Activated CD4-positive, alpha-beta T cell treated with anti-CD3 and anti-CD28 coated beads for 36 hours (primary cell): ENCODE results near the gene CHIT1. TPM values are rescaled to one million over a fixed set of nuclear protein-coding genes. Genes with fewer than 3 reads are reported as not detected.
"Not testable (repeated sequence)": the region's sequence is repeated elsewhere in the genome, so short reads cannot be mapped to it uniquely, and the experiment has no call there.

Experiments used
- ATAC-seq: fragments of 200-7000 bp; cut with Tn5 transposase; one replicate; pipeline ENCODE4 v1.10.0; 2021; ENCODE audit warnings: mild to moderate bottlenecking, moderate library complexity
- CTCF ChIA-PET: fragments of 350-600 bp; sonication (Branson Sonifier 250); formaldehyde crosslinking; loops from one replicate; lab custom pipeline; 2021; ENCODE audit warnings: antibody characterized with exemption; lab: Charles Lee
- POLR2A ChIA-PET: fragments of 350-600 bp; sonication (Branson Sonifier 250); formaldehyde crosslinking; loops from one replicate; lab custom pipeline; 2021; ENCODE audit warnings: antibody characterized with exemption, inconsistent platforms; lab: Charles Lee
- DNase-seq: peaks from one replicate; pipeline ENCODE4 v3.0.0-alpha.2; 2020
- H3K27ac Mint-ChIP-seq: one replicate; pipeline ENCODE4 v1.8.0; 2021; ENCODE audit warnings: mixed read lengths
- H3K27me3 Mint-ChIP-seq: one replicate; pipeline ENCODE4 v1.8.0; 2021; ENCODE audit warnings: mixed read lengths
- H3K36me3 Mint-ChIP-seq: one replicate; pipeline ENCODE4 v1.8.0; 2021; ENCODE audit warnings: low read depth, mixed read lengths
- H3K4me1 Mint-ChIP-seq: one replicate; pipeline ENCODE4 v1.8.0; 2021; ENCODE audit warnings: mixed read lengths
- H3K4me3 Mint-ChIP-seq: one replicate; pipeline ENCODE4 v1.8.0; 2021; ENCODE audit warnings: mild to moderate bottlenecking, moderate library complexity, mixed read lengths
- H3K9me3 Mint-ChIP-seq: one replicate; pipeline ENCODE4 v1.8.0; 2021; ENCODE audit warnings: low read depth, mixed read lengths
- intact Hi-C, 2 experiments: fragments of 100-400 bp; cut with DNase I in 1 of 2; cut with micrococcal nuclease in 1 of 2; formaldehyde crosslinking; loops; one replicate each; pipeline versions ENCODE4 v1.14.2 to v1.15.1; 2022 to 2024; cut with DNase I, micrococcal nuclease
- total RNA-seq, 2 experiments: library from RNA; stranded (reverse); gene quantifications; one replicate each; pipeline ENCODE4 v1.2.3, GENCODE V29; 2021

Gene CHIT1
- total RNA-seq, 2 experiments from 2014 or later: 0.63 to 0.80 TPM

DNA sequence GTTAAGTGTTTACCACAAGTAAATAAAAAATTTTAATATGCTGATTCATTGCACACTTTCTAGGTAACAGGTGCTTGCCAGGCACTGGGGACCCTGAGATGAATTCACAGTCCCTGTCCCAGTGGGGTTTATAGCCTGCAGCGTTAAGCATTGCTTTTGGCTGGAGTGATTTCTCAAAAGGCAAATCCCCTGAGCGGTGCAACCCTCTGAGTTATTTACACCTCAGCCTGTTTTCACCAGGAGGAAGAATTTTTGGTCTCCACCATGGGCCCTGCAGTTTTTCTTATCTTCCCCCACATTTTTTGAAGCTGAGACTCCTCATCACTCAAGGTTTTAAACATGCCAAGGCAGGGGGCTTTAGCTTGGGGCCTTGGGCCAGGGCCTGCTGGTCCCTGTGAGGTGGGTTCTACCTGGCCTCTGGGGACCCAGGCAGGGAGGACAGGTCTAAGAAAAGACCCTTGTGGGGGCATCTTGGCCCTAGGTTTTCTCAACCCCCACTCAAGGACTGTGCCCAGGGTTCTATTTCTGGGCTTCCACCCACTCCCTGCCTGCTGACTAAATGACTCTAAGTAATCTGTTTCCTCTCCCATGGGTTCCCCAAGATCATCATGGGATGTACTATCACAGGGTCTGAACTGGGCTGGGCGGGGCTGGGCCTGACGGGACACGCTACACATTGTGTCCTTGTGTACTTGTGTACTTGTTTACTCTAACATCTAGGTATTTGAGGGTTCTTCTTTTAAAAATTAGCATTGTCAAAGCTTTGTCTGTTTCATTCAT lies 10.2 kb upstream of the CHIT1 start:
- DNase-seq (no peak), ATAC-seq (no peak)
- Mint-ChIP-seq H3K36me3 (peaks cover 6% of the 10 kb centered on the region), H3K4me3 (no peak overlapping the region), H3K9me3 (peaks cover 14% of the 10 kb centered on the region), H3K27me3 (peaks cover 20% of the 10 kb centered on the region), H3K4me1 (no peaks in the 10 kb centered on the region), H3K27ac (no peak overlapping the region)
- ChIA-PET CTCF (interaction anchor here (0.6 to 3.6 kb wide), 6 partner anchors 24 to 247 kb away, joined by 3 to 12 read pairs (median 4); no protein-coding TSS in a partner anchor), POLR2A (interaction anchor here (0.6 kb wide), 1 partner anchor 28 kb away, joined by 5 read pairs; no protein-coding TSS in a partner anchor)
- intact Hi-C loops: loop anchor here in 1 of 2 experiments (10.0 kb wide), 1 partner anchor 345 kb away; no protein-coding TSS in a partner anchor

GRCh38 chr1:203239081-203239480 lies 9.6 kb upstream of the CHIT1 start:
- CTCF ChIA-PET: interaction anchor here (0.6 to 2.5 kb wide), 5 partner anchors 23 to 247 kb away, joined by 3 to 6 read pairs (median 4); no protein-coding TSS in a partner anchor
- Mint-ChIP-seq H3K4me1 (no peaks in the 10 kb centered on the region), H3K36me3 (peaks cover 6% of the 10 kb centered on the region), H3K27me3 (peaks cover 20% of the 10 kb centered on the region), H3K4me3 (no peak overlapping the region), H3K9me3 (peaks cover 16% of the 10 kb centered on the region), H3K27ac (no peak overlapping the region)
- intact Hi-C loops: no loop called here
- POLR2A ChIA-PET: interaction anchor here (0.6 kb wide), 1 partner anchor 28 kb away, joined by 5 read pairs; no protein-coding TSS in a partner anchor
- no peak for DNase-seq
- ATAC-seq: no peak

- DNase-seq (no peak), ATAC-seq (no peak)
- CTCF ChIA-PET: interaction anchor here (0.7 to 2.5 kb wide), 4 partner anchors 23 to 102 kb away, joined by 3 to 6 read pairs (median 4); no protein-coding TSS in a partner anchor
- H3K4me3 Mint-ChIP-seq: no peak overlapping the region
- intact Hi-C loops: no loop called here
- H3K27ac Mint-ChIP-seq: no peak overlapping the region
- H3K36me3 Mint-ChIP-seq: peaks cover 10% of the 10 kb centered on the region
- POLR2A ChIA-PET: interaction anchor here (0.6 kb wide), 1 partner anchor 29 kb away, joined by 5 read pairs; no protein-coding TSS in a partner anchor
- H3K4me1 Mint-ChIP-seq: no peaks in the 10 kb centered on the region
- H3K27me3 Mint-ChIP-seq: peaks cover 20% of the 10 kb centered on the region
- H3K9me3 Mint-ChIP-seq: peaks cover 20% of the 10 kb centered on the region
Observed at GRCh38 chr1:203238535-203238934, 9.1 kb upstream of the CHIT1 start.

DNA sequence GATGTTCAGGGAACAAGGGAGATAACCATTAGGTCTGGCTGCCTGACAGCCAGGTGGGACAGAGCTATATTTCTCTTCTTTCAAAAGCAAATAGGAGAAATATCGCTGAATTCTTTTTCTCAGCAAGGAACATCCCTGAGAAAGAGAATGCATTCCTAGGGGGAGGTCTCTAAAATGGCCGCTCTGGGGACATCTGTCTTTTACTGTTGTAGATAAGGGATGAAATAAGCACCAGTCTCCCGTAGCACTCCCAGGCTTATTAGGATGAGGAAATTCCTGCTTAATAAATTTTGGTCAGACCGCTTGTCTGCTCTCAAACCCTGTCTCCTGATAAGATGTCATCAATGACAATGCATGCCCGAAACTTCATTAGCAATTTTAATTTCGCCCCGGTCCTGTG lies 5.4 kb upstream of the CHIT1 start:
- H3K9me3 Mint-ChIP-seq: peaks cover 20% of the 10 kb centered on the region
- H3K4me1 Mint-ChIP-seq, H3K27ac Mint-ChIP-seq, ATAC-seq, H3K36me3 Mint-ChIP-seq, H3K4me3 Mint-ChIP-seq, intact Hi-C loops, DNase-seq: not testable (repeated sequence)
- H3K27me3 Mint-ChIP-seq: peaks cover 15% of the 10 kb centered on the region
- ChIA-PET POLR2A (interaction anchor here (0.7 kb wide), 1 partner anchor 43 kb away, joined by 3 read pairs; no protein-coding TSS in a partner anchor), CTCF (interaction anchor here (0.6 to 1.6 kb wide), 2 partner anchors 19 to 108 kb away, joined by 3 to 6 read pairs; no protein-coding TSS in a partner anchor)

- intact Hi-C loops: no loop called here
- H3K4me1 Mint-ChIP-seq: no peaks in the 10 kb centered on the region
- DNase-seq (no peak), ATAC-seq (no peak)
- peaks cover 16% of the 10 kb centered on the region for H3K27me3 Mint-ChIP-seq
- H3K4me3 Mint-ChIP-seq: no peak overlapping the region
- CTCF ChIA-PET: interaction anchor here (0.5 to 0.6 kb wide), 2 partner anchors 51 to 496 kb away, joined by 3 to 4 read pairs; no protein-coding TSS in a partner anchor
- H3K36me3 Mint-ChIP-seq: peaks cover under 1% of the 10 kb centered on the region
- POLR2A ChIA-PET: no interaction called here
- H3K9me3 Mint-ChIP-seq: peaks cover under 1% of the 10 kb centered on the region
- H3K27ac Mint-ChIP-seq: no peak overlapping the region
Observed at GRCh38 chr1:203228670-203229069, 803 bp downstream of the CHIT1 start.

GRCh38 chr1:203227371-203228083 lies 1.9 kb downstream of the CHIT1 start:
- peaks cover 11% of the 10 kb centered on the region for H3K27me3 Mint-ChIP-seq
- ATAC-seq (no peak), DNase-seq (no peak)
- H3K36me3 Mint-ChIP-seq: no peaks in the 10 kb centered on the region
- ChIA-PET POLR2A (no interaction called here), CTCF (interaction anchor here (0.6 to 0.9 kb wide), 2 partner anchors 12 to 44 kb away, joined by 3 to 4 read pairs; no protein-coding TSS in a partner anchor)
- no peak overlapping the region for H3K4me3 Mint-ChIP-seq
- no peak overlapping the region for H3K27ac Mint-ChIP-seq
- no peaks in the 10 kb centered on the region for H3K9me3 Mint-ChIP-seq
- H3K4me1 Mint-ChIP-seq: no peaks in the 10 kb centered on the region
- intact Hi-C loops: no loop called here

DNA sequence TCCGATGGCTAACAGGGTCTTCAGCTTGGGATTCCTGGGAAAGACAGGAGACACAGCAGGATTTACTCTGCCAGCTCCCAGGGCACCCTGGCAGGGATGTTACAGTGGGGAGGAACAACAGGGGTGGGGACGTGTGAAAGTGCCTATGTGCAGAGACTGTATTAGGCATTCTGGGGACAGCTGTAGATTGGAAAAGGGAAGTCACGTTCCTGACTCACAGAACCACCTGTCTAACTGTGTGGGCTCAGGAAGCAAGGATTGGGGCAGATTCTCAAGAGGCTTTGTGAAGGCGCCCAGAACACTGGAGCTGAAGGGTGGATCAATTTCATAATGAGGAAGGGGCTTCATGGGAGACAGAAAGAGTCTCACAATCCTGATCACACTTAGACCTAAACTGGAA lies 4.4 kb downstream of the CHIT1 start:
- no peaks in the 10 kb centered on the region for H3K9me3 Mint-ChIP-seq
- no peaks in the 10 kb centered on the region for H3K4me1 Mint-ChIP-seq
- no peak overlapping the region for H3K4me3 Mint-ChIP-seq
- no peaks in the 10 kb centered on the region for H3K36me3 Mint-ChIP-seq
- intact Hi-C loops: loop anchor here in 1 of 2 experiments (2.0 kb wide), 1 partner anchor 20 kb away; no protein-coding TSS in a partner anchor
- DNase-seq: no peak
- no peak overlapping the region for H3K27ac Mint-ChIP-seq
- no peak for ATAC-seq
- POLR2A ChIA-PET: no interaction called here
- CTCF ChIA-PET: interaction anchor here (1.0 to 1.5 kb wide), 3 partner anchors 8 to 53 kb away, joined by 4 to 5 read pairs (median 4); no protein-coding TSS in a partner anchor
- peaks cover 4% of the 10 kb centered on the region for H3K27me3 Mint-ChIP-seq

DNA sequence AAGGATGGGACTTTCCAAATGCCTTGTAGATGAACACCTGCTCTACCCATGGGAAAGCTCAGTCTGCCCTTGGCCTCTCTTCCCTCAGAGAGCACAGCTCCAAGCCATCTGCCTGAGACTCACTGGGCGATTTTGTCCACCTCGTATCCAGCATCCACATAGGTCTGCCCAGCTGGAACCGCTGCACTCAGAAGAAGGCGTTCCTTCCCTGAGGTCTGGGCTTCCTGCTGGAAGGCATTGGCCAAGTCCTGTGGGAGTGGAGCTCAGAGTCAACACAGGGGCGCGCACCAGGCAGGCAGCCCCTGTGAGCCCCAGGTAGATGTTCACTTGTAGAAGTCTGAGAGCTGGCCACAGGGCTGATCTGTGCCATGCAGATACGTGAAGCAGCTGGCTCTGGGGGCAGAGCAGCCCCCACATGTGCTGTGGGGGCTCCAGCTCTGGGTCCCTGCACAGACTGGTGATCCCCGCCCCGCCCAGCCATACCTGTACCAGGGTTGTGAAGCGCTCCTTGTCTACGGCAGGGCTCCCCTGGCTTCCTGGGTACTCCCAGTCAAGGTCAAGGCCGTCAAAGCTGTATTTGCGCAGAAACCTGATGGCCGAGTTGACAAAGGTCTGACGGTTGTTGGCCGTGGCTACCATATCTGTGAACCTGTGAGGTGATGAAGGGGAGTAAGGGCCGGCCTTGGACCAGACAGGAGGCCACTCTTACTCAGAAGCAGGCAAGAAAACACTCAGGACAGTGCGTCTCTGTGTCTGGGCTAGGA lies 6.3 kb downstream of the CHIT1 start:
- H3K27ac Mint-ChIP-seq: no peak overlapping the region
- ChIA-PET CTCF (interaction anchor here (0.6 to 2.1 kb wide), 2 partner anchors 82 to 184 kb away, joined by 4 to 7 read pairs; no protein-coding TSS in a partner anchor), POLR2A (no interaction called here)
- H3K36me3 Mint-ChIP-seq: no peaks in the 10 kb centered on the region
- H3K27me3 Mint-ChIP-seq: peaks cover 4% of the 10 kb centered on the region
- no peak overlapping the region for H3K4me3 Mint-ChIP-seq
- H3K9me3 Mint-ChIP-seq: no peaks in the 10 kb centered on the region
- H3K4me1 Mint-ChIP-seq: no peaks in the 10 kb centered on the region
- DNase-seq: no peak
- intact Hi-C loops: no loop called here
- ATAC-seq: no peak

DNA sequence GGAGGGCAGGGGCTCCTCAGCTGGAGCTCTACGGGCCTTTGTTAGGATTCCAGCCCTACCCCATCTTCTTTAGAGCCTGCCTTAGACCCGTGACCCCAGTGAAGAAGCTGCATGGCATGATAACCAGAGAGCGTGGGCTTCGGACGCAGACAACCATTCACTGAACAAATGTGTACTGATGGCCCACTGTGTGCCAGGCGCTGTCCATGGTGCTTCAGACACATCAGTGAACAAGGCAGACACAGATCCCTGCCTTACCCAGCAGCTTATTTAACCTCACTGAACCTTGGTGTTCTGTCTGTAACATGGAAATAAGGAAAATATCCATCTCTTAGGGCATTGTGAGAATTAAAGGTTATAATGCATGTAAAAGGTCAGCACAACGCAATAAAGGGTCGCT lies 9.5 kb downstream of the CHIT1 start:
- POLR2A ChIA-PET: no interaction called here
- CTCF ChIA-PET: interaction anchor here (0.6 to 1.7 kb wide), 4 partner anchors 21 to 181 kb away, joined by 3 to 5 read pairs (median 3); no protein-coding TSS in a partner anchor
- intact Hi-C loops: no loop called here
- Mint-ChIP-seq H3K27ac (no peak overlapping the region), H3K27me3 (peaks cover 8% of the 10 kb centered on the region), H3K9me3 (no peaks in the 10 kb centered on the region), H3K36me3 (no peaks in the 10 kb centered on the region), H3K4me3 (no peak overlapping the region), H3K4me1 (no peaks in the 10 kb centered on the region)
- DNase-seq (no peak), ATAC-seq (no peak)

GRCh38 chr1:203219171-203219570 lies 10.3 kb downstream of the CHIT1 start:
- intact Hi-C loops: no loop called here
- no peak for ATAC-seq
- ChIA-PET POLR2A (no interaction called here), CTCF (interaction anchor here (0.6 to 1.7 kb wide), 3 partner anchors 20 to 180 kb away, joined by 3 to 5 read pairs (median 3); no protein-coding TSS in a partner anchor)
- Mint-ChIP-seq H3K27ac (no peak overlapping the region), H3K27me3 (peaks cover 7% of the 10 kb centered on the region), H3K36me3 (no peaks in the 10 kb centered on the region), H3K4me3 (no peak overlapping the region), H3K9me3 (no peaks in the 10 kb centered on the region), H3K4me1 (no peaks in the 10 kb centered on the region)
- no peak for DNase-seq
